ENCODE results near the gene CLDN34. TPM values are rescaled to one million over a fixed set of nuclear protein-coding genes. Genes with fewer than 3 reads are reported as not detected.

CLDN34 gene
- total RNA-seq, 4 donors from 2014 or later, result 1.2 TPM; not detected in 3

- no peak overlapping the region for H3K27ac ChIP-seq
- no peak overlapping the region for H3K4me3 ChIP-seq
- DNase-seq, result no peak
- intact Hi-C loops (cut with DNase I; ENCODE audit: low total_unique reads), result no loop called here
- H3K36me3 ChIP-seq, result no peaks in the 10 kb centered on the region
- H3K4me1 ChIP-seq, result no peaks in the 10 kb centered on the region
- TF ChIP-seq POLR2A (IDR thresholded peaks at IDR 0.05) (no peak), CTCF (IDR thresholded peaks at IDR 0.05) (no peak)
- H3K27me3 ChIP-seq, result no peaks in the 10 kb centered on the region
- H3K9me3 ChIP-seq, result no peaks in the 10 kb centered on the region
These were observed 26.7 kb upstream of the CLDN34 start for GRCh38 chrX:9940421-9940820.

- H3K27me3 ChIP-seq, result no peaks in the 10 kb centered on the region
- DNase-seq, result no peak
- TF ChIP-seq CTCF (IDR thresholded peaks at IDR 0.05), result no peak
- no peak for TF ChIP-seq POLR2A (IDR thresholded peaks at IDR 0.05)
- H3K36me3 ChIP-seq, result no peaks in the 10 kb centered on the region
- H3K4me1 ChIP-seq, result no peaks in the 10 kb centered on the region
- no peak overlapping the region for H3K4me3 ChIP-seq
- no peak overlapping the region for H3K27ac ChIP-seq
- intact Hi-C loops (cut with DNase I; ENCODE audit: low total_unique reads), result no loop called here
- H3K9me3 ChIP-seq, result no peaks in the 10 kb centered on the region
These were observed 25.1 kb upstream of the CLDN34 start for GRCh38 chrX:9942086-9942485.

- H3K4me1 ChIP-seq, result no peaks in the 10 kb centered on the region
- H3K36me3 ChIP-seq, result no peaks in the 10 kb centered on the region
- DNase-seq, result no peak
- intact Hi-C loops (cut with DNase I; ENCODE audit: low total_unique reads), result no loop called here
- no peaks in the 10 kb centered on the region for H3K9me3 ChIP-seq
- TF ChIP-seq CTCF (IDR thresholded peaks at IDR 0.05) (no peak), POLR2A (IDR thresholded peaks at IDR 0.05) (no peak)
- no peaks in the 10 kb centered on the region for H3K27me3 ChIP-seq
- H3K4me3 ChIP-seq, result no peak overlapping the region
- H3K27ac ChIP-seq, result no peak overlapping the region
These were observed 23.7 kb upstream of the CLDN34 start for GRCh38 chrX:9943420-9943819.

GRCh38 chrX:9947131-9947794, 19.9 kb upstream of the CLDN34 start:
- no peak for TF ChIP-seq CTCF (IDR thresholded peaks at IDR 0.05)
- TF ChIP-seq POLR2A (IDR thresholded peaks at IDR 0.05), result no peak
- no peak for DNase-seq
- H3K9me3 ChIP-seq, result no peaks in the 10 kb centered on the region
- intact Hi-C loops (cut with DNase I; ENCODE audit: low total_unique reads), result no loop called here
- no peak overlapping the region for H3K27ac ChIP-seq
- no peaks in the 10 kb centered on the region for H3K36me3 ChIP-seq
- H3K27me3 ChIP-seq, result no peaks in the 10 kb centered on the region
- no peak overlapping the region for H3K4me3 ChIP-seq
- no peaks in the 10 kb centered on the region for H3K4me1 ChIP-seq

GRCh38 chrX:9948406-9948805, 18.8 kb upstream of the CLDN34 start:
- intact Hi-C loops (cut with DNase I; ENCODE audit: low total_unique reads), result no loop called here
- Histone ChIP-seq H3K27me3 (no peaks in the 10 kb centered on the region), H3K4me1 (no peaks in the 10 kb centered on the region), H3K4me3 (no peak overlapping the region), H3K9me3 (peaks cover 0 to 6% of the 10 kb centered on the region in 2 donors), H3K36me3 (no peaks in the 10 kb centered on the region), H3K27ac (no peak overlapping the region)
- DNase-seq, result no peak
- no peak for TF ChIP-seq POLR2A (IDR thresholded peaks at IDR 0.05)
- no peak for TF ChIP-seq CTCF (IDR thresholded peaks at IDR 0.05)
